ENCODE measurements around the gene SCN4B. TPM values are rescaled to one million over a fixed set of nuclear protein-coding genes. Genes with fewer than 3 reads are reported as not detected.

Gene SCN4B
- total and polyA plus RNA-seq, 2 donors (not counting 3 experiments of a cell fraction or from before 2014, with no cell fraction given), result 0.06 to 0.13 TPM

- DNase-seq (ENCODE audit: low read depth, low spot score) (no peak), FAIRE-seq (no peak)
- Histone ChIP-seq H3K9ac (replicated peaks; ENCODE audit: extremely low read depth, insufficient read depth, low read length) (no peak overlapping the region), H3K27ac (ENCODE audit: insufficient read depth, low read depth, low read length) (no peak overlapping the region), H2AFZ (ENCODE audit: low read depth, low read length) (no peak overlapping the region), H3K4me1 (ENCODE audit: control insufficient read depth, extremely low read depth, insufficient read depth, low read length) (no peaks in the 10 kb centered on the region), H3K9me1 (replicated peaks; ENCODE audit: control insufficient read depth, extremely low read depth, insufficient read depth, low read length) (no peaks in the 10 kb centered on the region), H3K36me3 (ENCODE audit: control insufficient read depth in 2 of 2, extremely low read depth in 1 of 2, insufficient read depth in 2 of 2, low read length in 2 of 2) (no peaks in the 10 kb centered on the region), H4K20me1 (replicated peaks; ENCODE audit: control insufficient read depth, extremely low read depth, insufficient read depth, low read length) (no peaks in the 10 kb centered on the region), H3K4me3 (replicated peaks in 1 of 3; ENCODE audit: insufficient read depth in 1 of 3, low read depth in 1 of 3, low read length in 3 of 3) (no peak overlapping the region), H3K27me3 (ENCODE audit: control insufficient read depth in 2 of 2, insufficient read depth in 2 of 2, low read length in 2 of 2) (peaks cover 4 to 15% of the 10 kb centered on the region in 2 experiments), H3K79me2 (ENCODE audit: control insufficient read depth, insufficient read depth, low read length) (no peaks in the 10 kb centered on the region), H3K9me3 (replicated peaks; ENCODE audit: control insufficient read depth, insufficient read depth, low read length) (no peaks in the 10 kb centered on the region), H3K4me2 (ENCODE audit: insufficient read depth, low read length) (no peak overlapping the region)
- ChIA-PET CTCF (no interaction called here), POLR2A (no interaction called here)
- no TSS peak for BruUV-seq (replicated peaks)
- intact Hi-C loops (cut with micrococcal nuclease) (no loop called here), dilution Hi-C loops (cut with MboI; ENCODE audit: extremely low pct_ligation_motif_present, low sequenced_read_pairs) (no loop called here)
- TF ChIP-seq MYC (IDR thresholded peaks at IDR 0.05; ENCODE audit: low read depth, low read length) (no peak), JUN (IDR thresholded peaks at IDR 0.05; ENCODE audit: borderline replicate concordance, insufficient read depth, insufficient read length, low read depth) (no peak), FOS (IDR thresholded peaks at IDR 0.05; ENCODE audit: borderline replicate concordance, insufficient read depth, low read length) (no peak), MAX (IDR thresholded peaks at IDR 0.05; ENCODE audit: insufficient read depth, insufficient read length) (no peak), EZH2 (IDR thresholded peaks at IDR 0.05; ENCODE audit: borderline replicate concordance, low read depth, low read length, severe bottlenecking) (no peak), GATA2 (IDR thresholded peaks at IDR 0.05; ENCODE audit: insufficient read depth, insufficient read length, low read depth, low read length) (no peak), POLR2AphosphoS5 (IDR thresholded peaks at IDR 0.05; ENCODE audit: insufficient read depth, low read depth, low read length) (no peak), POLR2A (IDR thresholded peaks at IDR 0.05; ENCODE audit: low read depth, low read length) (no peak), CTCF (IDR thresholded peaks at IDR 0.05; ENCODE audit: extremely low read depth in 1 of 2, insufficient read depth in 1 of 2, low read depth in 1 of 2, low read length in 2 of 2) (no peak)
These were observed 15.7 kb upstream of the SCN4B start for GRCh38 chr11:118168316-118168715.
